ENCODE data around the gene ZSWIM9. TPM values are rescaled to one million over a fixed set of nuclear protein-coding genes. Genes with fewer than 3 reads are reported as not detected.

Gene ZSWIM9
- polyA plus RNA-seq (2013, experiment 1 of 2) = 2.1 TPM
- polyA plus RNA-seq (2013, experiment 2 of 2) = 2.1 TPM

GRCh38 chr19:48169939-48170803, at the start of gene ZSWIM9, which contains the start of gene LIG1:
ZSWIM9 (plus strand) TSS chr19:48170680; CDS start chr19:48171803, 1,123 bp downstream.
LIG1 (minus strand) TSS chr19:48170344; CDS start chr19:48165566, 4,778 bp downstream.
- H2BK12ac ChIP-seq (ENCODE audit: low read length in 2 of 2) = peak within 1 kb of the TSS in 1 of 2 experiments; percentile 21
- H2BK120ac ChIP-seq (ENCODE audit: low read depth, low read length) = no peak within 1 kb of the TSS
- H3K4me1 ChIP-seq (ENCODE audit: control insufficient read depth, insufficient read depth, low read depth, low read length) = peaks cover 15% of the 10 kb centered on the region
- peak within 1 kb of the TSS in 1 of 2 experiments; percentile 79 for H3K23ac ChIP-seq (ENCODE audit: low read length in 2 of 2)
- H3K4me2 ChIP-seq (ENCODE audit: low read length, poor library complexity, severe bottlenecking) = peak within 1 kb of the TSS; percentile 97
- H3K79me1 ChIP-seq (replicated peaks; ENCODE audit: low read length, poor library complexity, severe bottlenecking) = peaks cover 41% of the 10 kb centered on the region
- H4K8ac ChIP-seq (ENCODE audit: low read length) = peak within 1 kb of the TSS; percentile 97
- peaks cover 25% of the 10 kb centered on the region in 2 experiments for H3K36me3 ChIP-seq (ENCODE audit: control insufficient read depth in 1 of 2, insufficient read depth in 2 of 2, low read depth in 1 of 2, low read length in 2 of 2)
- H3K9ac ChIP-seq (ENCODE audit: low read length) = peak within 1 kb of the TSS; percentile 96
- under 1% methylated on average over 81 of the region's 82 CpGs for WGBS
- H2AK5ac ChIP-seq (ENCODE audit: low read length, severe bottlenecking) = peak within 1 kb of the TSS; percentile 85
- DNase-seq = peak; percentile 97
- H3K14ac ChIP-seq (ENCODE audit: low read length in 2 of 2) = peak within 1 kb of the TSS in 1 of 2 experiments; percentile 93
- H3K4me3 ChIP-seq (ENCODE audit: insufficient read depth in 1 of 2, low read depth in 1 of 2, low read length in 2 of 2) = peak within 1 kb of the TSS; percentile 96 to 100
- peak within 1 kb of the TSS; percentile 89 to 91 for H3K4ac ChIP-seq (ENCODE audit: low read depth in 1 of 2, low read length in 2 of 2)
- H3K9me3 ChIP-seq (ENCODE audit: control insufficient read depth, low read length) = no peaks in the 10 kb centered on the region
- H3K18ac ChIP-seq (ENCODE audit: low read depth in 1 of 2, low read length in 2 of 2) = peak within 1 kb of the TSS; percentile 94 to 95
- peak within 1 kb of the TSS; percentile 95 for H3K27ac ChIP-seq (ENCODE audit: low read length, poor library complexity, severe bottlenecking)
- no peaks in the 10 kb centered on the region for H3K27me3 ChIP-seq (ENCODE audit: control insufficient read depth in 1 of 2, insufficient read depth in 1 of 2, low read length in 2 of 2)
- H4K91ac ChIP-seq (ENCODE audit: low read length) = peak within 1 kb of the TSS; percentile 92
- H2BK15ac ChIP-seq (ENCODE audit: low read depth, poor library complexity, severe bottlenecking) = peak within 1 kb of the TSS; percentile 93
- peak within 1 kb of the TSS; percentile 90 for H2AFZ ChIP-seq (ENCODE audit: low read depth, low read length)
- H2BK5ac ChIP-seq (ENCODE audit: low read depth, low read length, poor library complexity, severe bottlenecking) = peak within 1 kb of the TSS; percentile 78

GRCh38 chr19:48121066-48121465, 49.4 kb upstream of the ZSWIM9 start:
- Histone ChIP-seq H2BK120ac (ENCODE audit: low read depth, low read length) (no peak overlapping the region), H2BK12ac (ENCODE audit: low read length in 2 of 2) (no peak overlapping the region), H3K79me1 (replicated peaks; ENCODE audit: low read length, poor library complexity, severe bottlenecking) (no peaks in the 10 kb centered on the region), H4K8ac (ENCODE audit: low read length) (no peak overlapping the region), H3K36me3 (ENCODE audit: control insufficient read depth in 1 of 2, insufficient read depth in 2 of 2, low read depth in 1 of 2, low read length in 2 of 2) (peaks cover 19 to 38% of the 10 kb centered on the region in 2 experiments), H3K4me1 (ENCODE audit: control insufficient read depth, insufficient read depth, low read depth, low read length) (peaks cover 4% of the 10 kb centered on the region), H4K91ac (ENCODE audit: low read length) (no peak overlapping the region), H3K4me3 (ENCODE audit: insufficient read depth in 1 of 2, low read depth in 1 of 2, low read length in 2 of 2) (no peak overlapping the region), H3K4me2 (ENCODE audit: low read length, poor library complexity, severe bottlenecking) (no peak overlapping the region), H3K14ac (ENCODE audit: low read length in 2 of 2) (no peak overlapping the region), H3K18ac (ENCODE audit: low read depth in 1 of 2, low read length in 2 of 2) (no peak overlapping the region), H3K4ac (ENCODE audit: low read depth in 1 of 2, low read length in 2 of 2) (no peak overlapping the region), H3K23ac (ENCODE audit: low read length in 2 of 2) (no peak overlapping the region), H2AFZ (ENCODE audit: low read depth, low read length) (no peak overlapping the region), H3K9ac (ENCODE audit: low read length) (no peak overlapping the region), H2BK5ac (ENCODE audit: low read depth, low read length, poor library complexity, severe bottlenecking) (no peak overlapping the region), H3K27me3 (ENCODE audit: control insufficient read depth in 1 of 2, insufficient read depth in 1 of 2, low read length in 2 of 2) (no peaks in the 10 kb centered on the region), H3K27ac (ENCODE audit: low read length, poor library complexity, severe bottlenecking) (no peak overlapping the region), H2BK15ac (ENCODE audit: low read depth, poor library complexity, severe bottlenecking) (no peak overlapping the region), H2AK5ac (ENCODE audit: low read length, severe bottlenecking) (no peak overlapping the region), H3K9me3 (ENCODE audit: control insufficient read depth, low read length) (no peaks in the 10 kb centered on the region)
- WGBS = 96% methylated on average over 14 of the region's 14 CpGs
- no peak for DNase-seq

- H3K4me3 ChIP-seq (ENCODE audit: insufficient read depth in 1 of 2, low read depth in 1 of 2, low read length in 2 of 2) = no peak overlapping the region
- no peaks in the 10 kb centered on the region for H3K27me3 ChIP-seq (ENCODE audit: control insufficient read depth in 1 of 2, insufficient read depth in 1 of 2, low read length in 2 of 2)
- H3K23ac ChIP-seq (ENCODE audit: low read length in 2 of 2) = no peak overlapping the region
- no peak overlapping the region for H2AK5ac ChIP-seq (ENCODE audit: low read length, severe bottlenecking)
- no peak overlapping the region for H3K4ac ChIP-seq (ENCODE audit: low read depth in 1 of 2, low read length in 2 of 2)
- H3K14ac ChIP-seq (ENCODE audit: low read length in 2 of 2) = no peak overlapping the region
- H3K27ac ChIP-seq (ENCODE audit: low read length, poor library complexity, severe bottlenecking) = no peak overlapping the region
- no peaks in the 10 kb centered on the region for H3K9me3 ChIP-seq (ENCODE audit: control insufficient read depth, low read length)
- H3K4me1 ChIP-seq (ENCODE audit: control insufficient read depth, insufficient read depth, low read depth, low read length) = peaks cover 4% of the 10 kb centered on the region
- no peak overlapping the region for H2BK120ac ChIP-seq (ENCODE audit: low read depth, low read length)
- H4K91ac ChIP-seq (ENCODE audit: low read length) = no peak overlapping the region
- H3K18ac ChIP-seq (ENCODE audit: low read depth in 1 of 2, low read length in 2 of 2) = no peak overlapping the region
- H2BK5ac ChIP-seq (ENCODE audit: low read depth, low read length, poor library complexity, severe bottlenecking) = no peak overlapping the region
- WGBS = 69% methylated on average over 10 of the region's 10 CpGs
- no peak overlapping the region for H4K8ac ChIP-seq (ENCODE audit: low read length)
- no peak overlapping the region for H2BK15ac ChIP-seq (ENCODE audit: low read depth, poor library complexity, severe bottlenecking)
- DNase-seq = no peak
- H3K36me3 ChIP-seq (ENCODE audit: control insufficient read depth in 1 of 2, insufficient read depth in 2 of 2, low read depth in 1 of 2, low read length in 2 of 2) = peaks cover 21 to 40% of the 10 kb centered on the region in 2 experiments
- no peak overlapping the region for H3K4me2 ChIP-seq (ENCODE audit: low read length, poor library complexity, severe bottlenecking)
- no peak overlapping the region for H2BK12ac ChIP-seq (ENCODE audit: low read length in 2 of 2)
- no peak overlapping the region for H3K9ac ChIP-seq (ENCODE audit: low read length)
- H2AFZ ChIP-seq (ENCODE audit: low read depth, low read length) = no peak overlapping the region
- H3K79me1 ChIP-seq (replicated peaks; ENCODE audit: low read length, poor library complexity, severe bottlenecking) = no peaks in the 10 kb centered on the region
Observed at GRCh38 chr19:48121909-48122371, 48.5 kb upstream of the ZSWIM9 start.

GRCh38 chr19:48122421-48122820, 48.1 kb upstream of the ZSWIM9 start:
- no peak overlapping the region for H4K8ac ChIP-seq (ENCODE audit: low read length)
- no peaks in the 10 kb centered on the region for H3K79me1 ChIP-seq (replicated peaks; ENCODE audit: low read length, poor library complexity, severe bottlenecking)
- no peak overlapping the region for H2BK12ac ChIP-seq (ENCODE audit: low read length in 2 of 2)
- WGBS = 96% methylated on average over 14 of the region's 14 CpGs
- no peak overlapping the region for H2BK120ac ChIP-seq (ENCODE audit: low read depth, low read length)
- H3K9ac ChIP-seq (ENCODE audit: low read length) = no peak overlapping the region
- no peak overlapping the region for H3K14ac ChIP-seq (ENCODE audit: low read length in 2 of 2)
- no peak overlapping the region for H2BK15ac ChIP-seq (ENCODE audit: low read depth, poor library complexity, severe bottlenecking)
- H3K4me2 ChIP-seq (ENCODE audit: low read length, poor library complexity, severe bottlenecking) = no peak overlapping the region
- no peak overlapping the region for H4K91ac ChIP-seq (ENCODE audit: low read length)
- H2AK5ac ChIP-seq (ENCODE audit: low read length, severe bottlenecking) = no peak overlapping the region
- H3K27ac ChIP-seq (ENCODE audit: low read length, poor library complexity, severe bottlenecking) = no peak overlapping the region
- no peak overlapping the region for H2AFZ ChIP-seq (ENCODE audit: low read depth, low read length)
- no peak overlapping the region for H3K4me3 ChIP-seq (ENCODE audit: insufficient read depth in 1 of 2, low read depth in 1 of 2, low read length in 2 of 2)
- H3K36me3 ChIP-seq (ENCODE audit: control insufficient read depth in 1 of 2, insufficient read depth in 2 of 2, low read depth in 1 of 2, low read length in 2 of 2) = peaks cover 26 to 43% of the 10 kb centered on the region in 2 experiments
- DNase-seq = no peak
- no peak overlapping the region for H2BK5ac ChIP-seq (ENCODE audit: low read depth, low read length, poor library complexity, severe bottlenecking)
- H3K9me3 ChIP-seq (ENCODE audit: control insufficient read depth, low read length) = no peaks in the 10 kb centered on the region
- no peaks in the 10 kb centered on the region for H3K27me3 ChIP-seq (ENCODE audit: control insufficient read depth in 1 of 2, insufficient read depth in 1 of 2, low read length in 2 of 2)
- no peak overlapping the region for H3K18ac ChIP-seq (ENCODE audit: low read depth in 1 of 2, low read length in 2 of 2)
- H3K23ac ChIP-seq (ENCODE audit: low read length in 2 of 2) = no peak overlapping the region
- no peak overlapping the region for H3K4ac ChIP-seq (ENCODE audit: low read depth in 1 of 2, low read length in 2 of 2)
- peaks cover 4% of the 10 kb centered on the region for H3K4me1 ChIP-seq (ENCODE audit: control insufficient read depth, insufficient read depth, low read depth, low read length)
